SK-N-SH (cell line): ENCODE measurements around the gene CMTM8. TPM values are rescaled to one million over a fixed set of nuclear protein-coding genes. Genes with fewer than 3 reads are reported as not detected.

Experiments used
- CTCF ChIA-PET: fragments of 300-600, 350-600 bp; formaldehyde crosslinking; extraction: SDS; loops from one replicate; lab custom pipeline; 2021; lab: Yijun Ruan, JAX
- POLR2A ChIA-PET: fragments of 350-600 bp; sonication (Branson Sonifier 250); formaldehyde crosslinking; extraction: SDS; loops from one replicate; lab custom pipeline; 2020; ENCODE audit warnings: antibody characterized with exemption, inconsistent platforms; lab: Yijun Ruan, JAX
- DNase-seq: peaks from one replicate; pipeline ENCODE4 v3.0.0; 2012
- H2AFZ ChIP-seq: fragments of 200-600 bp; sonication (generic); 2 replicates; pipeline ENCODE4 v1.8.1; 2016; ENCODE audit warnings: antibody characterized with exemption, mild to moderate bottlenecking, low read depth
- H3F3A ChIP-seq: fragments of 200-600 bp; sonication (generic); replicated peaks from 2 replicates; pipeline ENCODE3; 2016; ENCODE audit warnings: antibody characterized with exemption, mild to moderate bottlenecking; ENCODE audit not compliant: insufficient read depth
- H3K27ac ChIP-seq, 2 experiments: fragments of 200-500 bp in 1 of 2; fragments of 200-600 bp in 1 of 2; sonication (Bioruptor generic) in 1 of 2; sonication (generic), shearing (Covaris generic) in 1 of 2; 2 replicates each; pipeline versions ENCODE4 v1.5.1 to v1.6.1; 2014 to 2016; ENCODE audit warnings: low read depth in 2 of 2, inconsistent platforms in 1 of 2, low read length in 1 of 2, mild to moderate bottlenecking in 1 of 2, mixed read lengths in 1 of 2
- H3K27me3 ChIP-seq: fragments of 200-600 bp; sonication (generic), shearing (Covaris generic); 2 replicates; pipeline ENCODE4 v1.6.1; 2016; ENCODE audit warnings: mixed run types; ENCODE audit not compliant: insufficient read depth
- H3K36me3 ChIP-seq, 2 experiments: fragments of 200-500 bp in 1 of 2; fragments of 200-600 bp in 1 of 2; sonication (Bioruptor generic) in 1 of 2; sonication (generic) in 1 of 2; replicated peaks in 1 of 2; 2 replicates each; pipeline versions ENCODE3 to v1.5.1; 2014 to 2016; ENCODE audit warnings: low read length in 1 of 2, mild to moderate bottlenecking in 1 of 2; ENCODE audit not compliant: insufficient read depth in 2 of 2, control insufficient read depth in 1 of 2
- H3K4me1 ChIP-seq, 2 experiments: fragments of 200-500 bp in 1 of 2; fragments of 200-600 bp in 1 of 2; sonication (Bioruptor generic) in 1 of 2; sonication (generic), shearing (Covaris generic) in 1 of 2; 2 replicates each; pipeline versions ENCODE4 v1.5.1 to v1.6.1; 2014 to 2016; ENCODE audit warnings: low read depth in 1 of 2, low read length in 1 of 2, mixed run types in 1 of 2; ENCODE audit not compliant: insufficient read depth in 2 of 2, control insufficient read depth in 1 of 2
- H3K4me2 ChIP-seq: fragments of 200-600 bp; sonication (generic), shearing (Covaris generic); 2 replicates; pipeline ENCODE4 v1.6.1; 2017; ENCODE audit warnings: mixed run types
- H3K4me3 ChIP-seq, 2 experiments: fragments of 200-500 bp in 1 of 2; fragments of 200-600 bp in 1 of 2; sonication (Bioruptor generic) in 1 of 2; sonication (generic), shearing (Covaris generic) in 1 of 2; 2 replicates each; pipeline versions ENCODE4 v1.5.1 to v1.8.1; 2014 to 2016; ENCODE audit warnings: low read depth in 2 of 2, inconsistent platforms in 1 of 2, low read length in 1 of 2, mild to moderate bottlenecking in 1 of 2, mixed read lengths in 1 of 2, moderate library complexity in 1 of 2
- H3K79me2 ChIP-seq: fragments of 200-600 bp; sonication (generic); 2 replicates; pipeline ENCODE4 v1.8.1; 2017; ENCODE audit warnings: mild to moderate bottlenecking; ENCODE audit not compliant: insufficient read depth
- H3K9ac ChIP-seq: fragments of 200-600 bp; sonication (generic); 2 replicates; pipeline ENCODE4 v1.6.1; 2017; ENCODE audit warnings: mixed run types
- H3K9me2 ChIP-seq: fragments of 200-600 bp; sonication (generic); 2 replicates; pipeline ENCODE4 v1.6.1; 2017; ENCODE audit warnings: mixed run types
- H3K9me3 ChIP-seq: fragments of 200-600 bp; sonication (generic); 2 replicates; pipeline ENCODE4 v1.6.1; 2017; ENCODE audit warnings: mixed run types, mild to moderate bottlenecking, moderate library complexity
- H4K20me1 ChIP-seq: fragments of 200-600 bp; sonication (generic); 2 replicates; pipeline ENCODE4 v1.6.1; 2017; ENCODE audit warnings: mild to moderate bottlenecking, mixed run types; ENCODE audit not compliant: insufficient read depth
- ELF1 ChIP-seq: IDR thresholded peaks from 2 replicates; pipeline ENCODE4 v1.4.0; 2012
- FOXJ3 ChIP-seq: sonication (generic); formaldehyde crosslinking; IDR thresholded peaks from 2 replicates; pipeline ENCODE4 v1.5.1; 2020; ENCODE audit warnings: mild to moderate bottlenecking, missing genetic modification reagents
- FOXM1 ChIP-seq: IDR thresholded peaks from 2 replicates; pipeline ENCODE4 v1.4.0; 2012; ENCODE audit warnings: low read depth, mild to moderate bottlenecking
- GATA2 ChIP-seq: sonication (generic); formaldehyde crosslinking; IDR thresholded peaks from 2 replicates; pipeline ENCODE4 v1.5.0; 2020; ENCODE audit warnings: mild to moderate bottlenecking, missing genetic modification reagents
- IRF3 ChIP-seq: fragments of 150-350 bp; IDR thresholded peaks from 2 replicates; pipeline ENCODE4 v1.6.1; 2016; ENCODE audit warnings: mild to moderate bottlenecking, low read depth, low read length
- MEF2A ChIP-seq: IDR thresholded peaks from 2 replicates; pipeline ENCODE4 v1.4.0; 2012; ENCODE audit warnings: low read depth, borderline replicate concordance
- NRF1 ChIP-seq: IDR thresholded peaks from 2 replicates; pipeline ENCODE4 v1.6.1; 2012; ENCODE audit warnings: low read depth, mild to moderate bottlenecking, low read length
- PBX3 ChIP-seq: IDR thresholded peaks from 2 replicates; pipeline ENCODE4; 2012
- RFX5 ChIP-seq: IDR thresholded peaks from 2 replicates; pipeline ENCODE4 v1.6.1; 2012; ENCODE audit warnings: mild to moderate bottlenecking, improper control_type of control experiment, low read length
- SIN3A ChIP-seq: IDR thresholded peaks from 2 replicates; pipeline ENCODE4 v1.6.1; 2012; ENCODE audit warnings: low read depth, mild to moderate bottlenecking, low read length, moderate library complexity, borderline replicate concordance
- TCF12 ChIP-seq: IDR thresholded peaks from 2 replicates; pipeline ENCODE4 v1.4.0; 2012
- YY1 ChIP-seq: IDR thresholded peaks from 2 replicates; pipeline ENCODE4 v1.4.0; 2012; ENCODE audit warnings: low read depth, mild to moderate bottlenecking
- WGBS: methylation state at CpG from one replicate; pipeline ENCODE4 v1.1.6; 2017; ENCODE audit warnings: low lambda C conversion rate; 5-methylcytosine and 5-hydroxymethylcytosine counted together
- polyA plus RNA-seq, 3 experiments: library from polyadenylated mRNA; depleted of rRNA; stranded (reverse); fragments of >200 nt; gene quantifications; 2 replicates each; pipeline ENCODE4 v1.2.3, GENCODE V29; 2012

CMTM8 gene
- polyA plus RNA-seq, 1 of the 3 experiments (the other 2 are of a cell fraction) = 9.7 TPM

- H3K27me3 ChIP-seq = no peaks in the 10 kb centered on the region
- H3F3A ChIP-seq = no peaks in the 10 kb centered on the region
- CTCF ChIA-PET = interaction anchor here (1.2 kb wide), 1 partner anchor 183 kb away, joined by 4 read pairs; no protein-coding TSS in a partner anchor
- H4K20me1 ChIP-seq = no peaks in the 10 kb centered on the region
- no peak for TF ChIP-seq IRF3
- TF ChIP-seq PBX3 = no peak
- TF ChIP-seq NRF1 = no peak
- no peak for TF ChIP-seq RFX5
- TF ChIP-seq YY1 = no peak
- no peak for TF ChIP-seq FOXJ3 (CRISPR knock-in tag)
- no peak overlapping the region for H2AFZ ChIP-seq
- POLR2A ChIA-PET = no interaction called here
- H3K4me3 ChIP-seq = no peak overlapping the region
- DNase-seq = no peak
- 88% methylated on average over 6 of the region's 6 CpGs for WGBS
- no peaks in the 10 kb centered on the region for H3K79me2 ChIP-seq
- H3K36me3 ChIP-seq = no peaks in the 10 kb centered on the region
- no peaks in the 10 kb centered on the region for H3K9me2 ChIP-seq
- H3K9me3 ChIP-seq = no peaks in the 10 kb centered on the region
- no peak overlapping the region for H3K27ac ChIP-seq
- no peak overlapping the region for H3K4me2 ChIP-seq
- H3K4me1 ChIP-seq = no peaks in the 10 kb centered on the region
- no peak overlapping the region for H3K9ac ChIP-seq
Observed at GRCh38 chr3:32284443-32285212, 46.1 kb downstream of the CMTM8 start.

- H3K27ac ChIP-seq = no peak overlapping the region
- no peaks in the 10 kb centered on the region for H3K36me3 ChIP-seq
- ChIA-PET CTCF (interaction anchor here (1.2 to 3.6 kb wide), 2 partner anchors 11 to 182 kb away, joined by 4 to 19 read pairs; no protein-coding TSS in a partner anchor), POLR2A (no interaction called here)
- H3K79me2 ChIP-seq = no peaks in the 10 kb centered on the region
- no peaks in the 10 kb centered on the region for H3K27me3 ChIP-seq
- H3K4me2 ChIP-seq = no peak overlapping the region
- H3K9me3 ChIP-seq = no peaks in the 10 kb centered on the region
- no peaks in the 10 kb centered on the region for H3K4me1 ChIP-seq
- no peaks in the 10 kb centered on the region for H4K20me1 ChIP-seq
- H2AFZ ChIP-seq = no peak overlapping the region
- H3F3A ChIP-seq = no peaks in the 10 kb centered on the region
- H3K9ac ChIP-seq = no peak overlapping the region
- DNase-seq = no peak
- H3K4me3 ChIP-seq = no peak overlapping the region
- whole genome bisulfite sequencing = 88% methylated on average over 8 of the region's 8 CpGs
- TF ChIP-seq TCF12 = no peak
- TF ChIP-seq FOXM1 = no peak
- no peak for TF ChIP-seq GATA2 (CRISPR knock-in tag)
- no peak for TF ChIP-seq MEF2A
- no peak for TF ChIP-seq NRF1
- no peak for TF ChIP-seq ELF1
- TF ChIP-seq SIN3A = no peak
- H3K9me2 ChIP-seq = no peaks in the 10 kb centered on the region
Observed at GRCh38 chr3:32285891-32286290, 47.4 kb downstream of the CMTM8 start.
